Ishikawa (cell line): ENCODE data around the gene ZNF609.

Experiments
- CEBPB ChIP-seq: IDR thresholded peaks from 2 replicates; pipeline ENCODE4 v1.6.1; 2012
- CREB1 ChIP-seq: IDR thresholded peaks from 2 replicates; pipeline ENCODE4 v1.6.1; 2012; ENCODE audit warnings: low read depth
- EGR1 ChIP-seq: IDR thresholded peaks from 2 replicates; pipeline ENCODE4 v1.6.1; 2012
- EP300 ChIP-seq: IDR thresholded peaks from 2 replicates; pipeline ENCODE4 v1.6.1; 2012; ENCODE audit warnings: borderline replicate concordance
- FOXM1 ChIP-seq: IDR thresholded peaks from 2 replicates; pipeline ENCODE4 v1.6.1; 2012; ENCODE audit warnings: low read depth, borderline replicate concordance
- NFIC ChIP-seq: IDR thresholded peaks from 2 replicates; pipeline ENCODE4 v1.6.1; 2012
- RAD21 ChIP-seq: IDR thresholded peaks from 2 replicates; pipeline ENCODE4 v1.6.1; 2012; ENCODE audit warnings: low read depth
- TAF1 ChIP-seq: IDR thresholded peaks from 2 replicates; pipeline ENCODE4 v1.6.1; 2012; ENCODE audit warnings: low read depth, mild to moderate bottlenecking
- TCF12 ChIP-seq: IDR thresholded peaks from 2 replicates; pipeline ENCODE4 v1.6.1; 2012; ENCODE audit warnings: low read depth
- TEAD4 ChIP-seq: IDR thresholded peaks from 2 replicates; pipeline ENCODE4 v1.6.1; 2012
- YY1 ChIP-seq: IDR thresholded peaks from 2 replicates; pipeline ENCODE4 v1.6.1; 2012; ENCODE audit warnings: low read depth
- ZBTB7A ChIP-seq: IDR thresholded peaks from 2 replicates; pipeline ENCODE4 v1.6.1; 2012; ENCODE audit warnings: low read depth
- TF ChIP-seq, protein P1 (sequence below): IDR thresholded peaks from 2 replicates; pipeline ENCODE4 v1.6.1; 2012
- TF ChIP-seq, protein P2 (sequence below): IDR thresholded peaks from 2 replicates; pipeline ENCODE4 v1.6.1; 2012; ENCODE audit warnings: low read depth, mild to moderate bottlenecking
- TF ChIP-seq, protein P3 (sequence below): IDR thresholded peaks from 2 replicates; pipeline ENCODE4 v1.6.1; 2012

The ZNF609 gene

DNA sequence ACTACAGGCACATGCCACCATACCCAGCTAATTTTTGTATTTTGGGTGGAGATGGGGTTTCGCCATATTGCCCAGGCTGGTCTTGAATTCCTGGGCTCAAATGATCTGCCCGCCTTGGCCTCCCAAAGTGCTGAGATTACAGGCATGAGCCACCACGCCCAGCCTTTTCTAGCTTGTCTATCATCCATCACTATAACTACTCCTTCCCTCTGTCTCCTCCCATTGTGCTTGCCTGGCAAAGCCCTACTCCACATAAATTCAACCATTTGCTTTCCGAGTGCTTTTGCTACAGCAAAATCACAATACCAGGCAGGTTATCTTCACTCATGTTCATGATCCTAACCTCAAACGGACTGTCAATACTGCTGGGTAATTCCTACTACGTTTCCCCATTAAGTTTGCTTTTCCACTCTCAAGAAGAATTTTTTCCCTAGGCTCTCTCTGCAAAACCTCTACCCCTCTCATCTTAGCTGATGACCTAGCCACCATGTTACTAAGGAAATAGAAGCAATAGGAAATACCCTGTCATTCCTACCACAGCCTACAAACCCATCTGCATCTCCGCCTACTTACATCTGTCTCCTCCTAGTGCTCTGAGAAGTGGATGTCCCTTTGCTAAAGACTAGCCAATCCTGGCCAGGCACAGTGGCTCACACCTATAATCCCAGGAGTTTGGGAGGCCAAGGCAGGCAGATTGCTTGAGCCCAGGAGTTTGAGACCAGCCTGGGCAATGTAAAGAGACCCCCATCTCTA is 250.5 kb downstream of the ZNF609 start:
- TF ChIP-seq EGR1 (no peak), EP300 (no peak), YY1 (no peak), TEAD4 (no peak), TCF12 (no peak), NFIC (no peak), FOXM1 (no peak), ZBTB7A (no peak), RAD21 (no peak), CREB1 (no peak), TAF1 (no peak)
- TF ChIP-seq, protein P1, sequence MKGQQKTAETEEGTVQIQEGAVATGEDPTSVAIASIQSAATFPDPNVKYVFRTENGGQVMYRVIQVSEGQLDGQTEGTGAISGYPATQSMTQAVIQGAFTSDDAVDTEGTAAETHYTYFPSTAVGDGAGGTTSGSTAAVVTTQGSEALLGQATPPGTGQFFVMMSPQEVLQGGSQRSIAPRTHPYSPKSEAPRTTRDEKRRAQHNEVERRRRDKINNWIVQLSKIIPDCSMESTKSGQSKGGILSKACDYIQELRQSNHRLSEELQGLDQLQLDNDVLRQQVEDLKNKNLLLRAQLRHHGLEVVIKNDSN: no peak
- TF ChIP-seq, protein P2, sequence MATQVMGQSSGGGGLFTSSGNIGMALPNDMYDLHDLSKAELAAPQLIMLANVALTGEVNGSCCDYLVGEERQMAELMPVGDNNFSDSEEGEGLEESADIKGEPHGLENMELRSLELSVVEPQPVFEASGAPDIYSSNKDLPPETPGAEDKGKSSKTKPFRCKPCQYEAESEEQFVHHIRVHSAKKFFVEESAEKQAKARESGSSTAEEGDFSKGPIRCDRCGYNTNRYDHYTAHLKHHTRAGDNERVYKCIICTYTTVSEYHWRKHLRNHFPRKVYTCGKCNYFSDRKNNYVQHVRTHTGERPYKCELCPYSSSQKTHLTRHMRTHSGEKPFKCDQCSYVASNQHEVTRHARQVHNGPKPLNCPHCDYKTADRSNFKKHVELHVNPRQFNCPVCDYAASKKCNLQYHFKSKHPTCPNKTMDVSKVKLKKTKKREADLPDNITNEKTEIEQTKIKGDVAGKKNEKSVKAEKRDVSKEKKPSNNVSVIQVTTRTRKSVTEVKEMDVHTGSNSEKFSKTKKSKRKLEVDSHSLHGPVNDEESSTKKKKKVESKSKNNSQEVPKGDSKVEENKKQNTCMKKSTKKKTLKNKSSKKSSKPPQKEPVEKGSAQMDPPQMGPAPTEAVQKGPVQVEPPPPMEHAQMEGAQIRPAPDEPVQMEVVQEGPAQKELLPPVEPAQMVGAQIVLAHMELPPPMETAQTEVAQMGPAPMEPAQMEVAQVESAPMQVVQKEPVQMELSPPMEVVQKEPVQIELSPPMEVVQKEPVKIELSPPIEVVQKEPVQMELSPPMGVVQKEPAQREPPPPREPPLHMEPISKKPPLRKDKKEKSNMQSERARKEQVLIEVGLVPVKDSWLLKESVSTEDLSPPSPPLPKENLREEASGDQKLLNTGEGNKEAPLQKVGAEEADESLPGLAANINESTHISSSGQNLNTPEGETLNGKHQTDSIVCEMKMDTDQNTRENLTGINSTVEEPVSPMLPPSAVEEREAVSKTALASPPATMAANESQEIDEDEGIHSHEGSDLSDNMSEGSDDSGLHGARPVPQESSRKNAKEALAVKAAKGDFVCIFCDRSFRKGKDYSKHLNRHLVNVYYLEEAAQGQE: no peak

DNA sequence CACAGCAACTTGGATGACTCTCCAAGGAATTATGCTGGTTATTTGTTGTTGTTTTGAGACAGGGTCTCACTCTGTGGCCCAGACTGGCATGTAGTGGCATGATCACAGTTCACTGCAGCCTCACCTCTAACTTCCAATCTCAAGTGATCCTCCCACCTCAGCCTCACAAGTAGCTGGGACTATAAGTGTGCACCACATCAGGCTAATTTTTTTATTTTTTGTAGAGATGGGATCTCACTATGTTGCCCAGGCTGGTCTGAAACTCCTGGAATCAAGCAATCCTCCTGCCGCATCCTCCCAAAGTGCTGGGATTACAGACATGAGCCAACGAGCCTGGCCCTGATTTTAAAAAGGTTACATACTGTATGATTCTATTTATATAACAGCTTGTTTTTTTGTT is 252.0 kb downstream of the ZNF609 start:
- TF ChIP-seq FOXM1: no peak
- no peak for TF ChIP-seq YY1
- no peak for TF ChIP-seq CREB1
- no peak for TF ChIP-seq TEAD4
- TF ChIP-seq RAD21: no peak
- TF ChIP-seq NFIC: no peak
- no peak for TF ChIP-seq ZBTB7A
- TF ChIP-seq, protein P2: no peak
- TF ChIP-seq TAF1: no peak
- TF ChIP-seq EGR1: no peak
- TF ChIP-seq, protein P3, sequence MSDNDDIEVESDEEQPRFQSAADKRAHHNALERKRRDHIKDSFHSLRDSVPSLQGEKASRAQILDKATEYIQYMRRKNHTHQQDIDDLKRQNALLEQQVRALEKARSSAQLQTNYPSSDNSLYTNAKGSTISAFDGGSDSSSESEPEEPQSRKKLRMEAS: no peak
- TF ChIP-seq EP300: no peak

DNA sequence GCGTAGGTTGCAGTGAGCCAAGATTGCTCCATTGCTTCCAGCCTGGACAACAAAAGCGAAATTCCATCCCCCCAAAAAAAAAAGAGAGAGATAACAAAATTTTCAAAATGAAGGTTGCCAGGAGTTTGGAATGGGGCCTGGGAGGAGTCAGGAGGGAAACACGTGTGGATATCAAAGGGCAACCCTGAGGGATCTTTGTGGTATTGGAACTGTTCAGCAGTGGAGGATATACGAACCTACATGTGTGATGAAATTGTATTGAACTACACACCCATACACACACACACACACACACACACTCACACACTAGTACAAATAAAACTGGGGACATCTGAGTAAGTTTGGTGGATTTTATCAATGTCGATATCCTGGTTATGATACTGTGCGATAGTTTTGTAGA is 253.2 kb downstream of the ZNF609 start:
- no peak for TF ChIP-seq EP300

DNA sequence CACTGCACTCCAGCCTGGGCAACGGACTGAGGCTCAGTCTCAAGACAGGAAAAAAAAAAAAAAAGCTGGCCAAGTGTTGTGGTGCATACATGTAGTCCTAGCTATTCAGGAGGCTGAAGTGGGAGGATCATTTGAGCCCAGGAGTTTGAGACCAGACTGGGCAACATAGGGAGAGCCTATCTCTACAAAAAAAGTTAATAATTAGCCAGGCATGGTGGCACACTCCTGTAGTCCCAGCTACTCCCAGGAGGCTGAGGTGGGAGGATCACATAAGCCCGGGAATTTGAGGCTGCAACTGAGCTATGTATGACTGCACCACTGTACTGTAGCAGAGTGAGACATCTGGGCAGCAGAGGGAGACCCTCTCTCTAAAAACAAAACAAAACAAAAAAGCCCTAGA is 256.1 kb downstream of the ZNF609 start:
- TF ChIP-seq TEAD4 (no peak), TCF12 (no peak), EGR1 (no peak), YY1 (no peak), ZBTB7A (no peak), FOXM1 (no peak), EP300 (no peak), RAD21 (no peak)
- TF ChIP-seq, protein P3: no peak
- TF ChIP-seq, protein P1: no peak

DNA sequence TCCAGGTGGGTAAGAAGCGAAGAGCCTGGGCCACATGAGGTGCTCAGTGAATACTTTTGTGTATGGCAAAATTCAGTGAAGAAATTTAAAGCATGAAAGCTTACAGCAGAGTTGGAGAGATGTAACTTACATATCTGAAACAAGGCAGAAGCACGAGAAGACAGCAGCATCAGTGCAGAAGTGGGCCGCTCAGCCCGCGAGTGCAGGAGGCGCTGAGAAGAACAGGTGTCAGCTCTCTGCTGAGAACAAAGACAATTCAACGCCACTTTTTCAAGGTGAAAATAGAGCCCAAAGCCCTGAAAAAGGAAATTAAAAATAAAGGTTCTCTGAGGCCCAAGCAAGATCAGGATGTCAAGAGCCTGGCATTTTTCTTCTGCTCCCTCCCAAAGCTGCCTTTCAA is 256.8 kb downstream of the ZNF609 start:
- TF ChIP-seq CEBPB (no peak), CREB1 (no peak), ZBTB7A (no peak)

DNA sequence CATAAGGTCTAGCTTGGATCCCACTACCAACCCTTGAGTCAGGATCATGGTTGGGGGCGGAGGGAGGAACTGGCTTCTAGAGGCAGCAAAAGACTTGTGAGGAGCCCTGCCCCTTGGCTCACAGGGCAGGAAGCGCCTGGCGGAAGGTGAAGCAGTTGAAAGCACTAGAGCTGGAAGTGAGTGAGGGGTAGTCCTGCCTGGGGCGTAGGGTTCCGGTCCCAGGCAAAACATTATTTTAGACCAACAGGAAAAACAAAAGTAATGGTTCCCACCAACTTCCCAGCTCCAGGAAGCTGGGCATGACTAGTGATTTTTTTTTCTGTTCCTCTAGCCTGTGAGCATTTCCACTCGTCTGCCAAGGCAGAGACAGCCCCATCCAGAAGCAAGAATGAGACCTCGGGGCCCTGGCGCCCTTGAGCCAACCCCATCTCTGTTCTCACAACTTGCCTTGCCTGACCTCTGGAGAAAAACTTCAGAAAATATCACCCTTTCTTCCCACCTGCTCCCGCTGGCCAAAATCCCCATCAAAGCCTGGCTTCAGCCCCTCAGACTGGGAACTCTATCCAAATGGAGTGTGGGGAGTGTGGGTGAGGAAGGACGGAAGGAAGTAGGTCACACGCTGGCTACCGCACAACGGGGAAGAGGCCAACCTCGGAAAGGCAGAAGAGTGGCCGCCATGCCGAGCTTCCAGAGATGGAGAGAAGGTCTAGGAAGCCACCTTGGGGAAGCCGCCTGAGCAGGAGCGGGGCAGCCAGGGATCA is 257.5 kb downstream of the ZNF609 start:
- TF ChIP-seq, protein P3: no peak
- TF ChIP-seq ZBTB7A (no peak), TCF12 (no peak)
